GM23338 (cell line): Measurements from ENCODE around the gene TAF11L13.

Experiments
- CTCF ChIP-seq, 2 experiments: fragments of 200-600 bp in 1 of 2; sonication (generic) in 1 of 2; conservative IDR thresholded peaks; 2 replicates each; pipeline versions ENCODE4 v1.5.1 to v1.6.1; 2016 to 2017; ENCODE audit warnings: antibody characterized with exemption in 2 of 2, low read depth in 2 of 2, mild to moderate bottlenecking in 2 of 2, moderate library complexity in 1 of 2
- EZH2 ChIP-seq: fragments of 200-600 bp; sonication (generic); IDR thresholded peaks from one replicate; pipeline ENCODE4 v1.8.0; 2017; ENCODE audit warnings: antibody characterized with exemption, mild to moderate bottlenecking, low read depth; ENCODE audit not compliant: unreplicated experiment
- REST ChIP-seq: IDR thresholded peaks from one replicate; pipeline ENCODE4 v1.6.1; 2018; ENCODE audit warnings: antibody characterized with exemption; ENCODE audit not compliant: unreplicated experiment

- TF ChIP-seq REST (no peak), CTCF (conservative IDR thresholded peaks at IDR 0.05; ENCODE audit: low read depth in 2 of 2) (no peak), EZH2 (no peak)
These were observed 31.3 kb downstream of the TAF11L13 start for GRCh38 chr5:17663182-17663581.
